ENCODE results near the gene YPEL1.

Gene YPEL1

DNA sequence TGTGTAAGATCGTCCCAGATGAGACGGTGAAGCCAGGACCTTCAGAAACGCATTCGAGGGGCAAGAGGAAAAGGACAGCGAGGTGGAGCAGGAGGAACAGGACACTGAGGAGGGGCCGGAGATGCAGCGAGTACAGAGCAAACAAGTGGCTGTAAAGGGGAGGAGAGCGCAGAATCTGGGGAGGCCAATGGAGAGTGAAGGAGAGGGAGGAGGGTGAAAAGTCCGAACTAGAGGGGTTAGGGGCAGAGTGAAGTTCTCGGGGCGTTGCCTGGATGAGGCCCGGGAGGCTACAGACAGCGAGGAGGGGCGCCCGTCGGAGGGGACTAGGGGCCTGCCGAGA lies 78.6 kb downstream of the YPEL1 start:
- peak; percentile 27 for DNase-seq (ENCODE audit: low spot score)

DNA sequence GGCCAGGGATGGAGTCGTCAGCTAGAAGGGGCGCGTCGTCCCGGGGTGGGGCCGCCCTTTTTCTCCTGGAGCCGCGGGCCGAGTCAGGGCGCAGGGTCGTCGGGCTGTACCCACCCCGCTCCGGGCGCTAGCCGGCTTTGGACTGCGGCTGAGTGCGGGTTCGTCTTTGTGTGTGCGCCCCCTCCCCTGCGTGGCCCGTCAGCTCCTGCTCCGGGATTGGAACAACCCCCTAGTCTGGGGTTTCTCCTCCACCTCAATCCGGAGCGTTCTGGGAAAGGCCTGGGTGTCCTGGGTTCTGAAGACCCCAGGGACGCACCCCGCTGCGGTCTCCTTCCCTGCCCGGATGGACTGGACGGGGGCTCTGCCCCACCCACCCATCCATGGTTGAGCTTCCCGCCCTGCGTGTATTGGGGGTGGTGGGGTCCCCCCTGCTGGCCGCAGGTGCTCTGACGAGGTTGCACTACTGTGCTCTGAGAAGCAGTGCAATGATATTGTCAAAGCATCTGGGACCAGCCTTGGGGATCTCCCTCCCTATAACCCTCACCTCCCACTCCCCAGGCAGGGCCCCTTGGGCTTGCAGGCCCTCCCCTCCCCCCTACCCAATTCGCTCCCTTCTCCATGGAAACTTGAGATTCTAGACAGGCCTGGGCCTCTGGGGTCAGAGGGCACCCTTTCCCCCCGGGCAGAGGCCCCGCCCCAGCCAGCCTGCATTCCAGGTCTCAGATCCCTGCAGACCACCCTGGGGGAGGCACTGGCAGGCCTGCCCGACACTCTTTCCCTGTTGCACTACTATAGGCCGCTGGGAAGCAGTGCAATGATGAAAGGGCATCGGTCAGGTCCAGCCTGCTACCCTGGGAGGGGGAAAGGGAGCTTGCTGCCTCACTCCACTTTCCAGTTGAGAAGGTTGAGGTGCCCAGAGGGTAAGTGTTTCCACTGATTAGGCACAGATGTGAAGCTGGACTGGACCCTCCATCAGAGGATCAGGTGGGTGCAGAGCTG lies 82.7 kb downstream of the YPEL1 start:
- DNase-seq (ENCODE audit: low spot score) = no peak

DNA sequence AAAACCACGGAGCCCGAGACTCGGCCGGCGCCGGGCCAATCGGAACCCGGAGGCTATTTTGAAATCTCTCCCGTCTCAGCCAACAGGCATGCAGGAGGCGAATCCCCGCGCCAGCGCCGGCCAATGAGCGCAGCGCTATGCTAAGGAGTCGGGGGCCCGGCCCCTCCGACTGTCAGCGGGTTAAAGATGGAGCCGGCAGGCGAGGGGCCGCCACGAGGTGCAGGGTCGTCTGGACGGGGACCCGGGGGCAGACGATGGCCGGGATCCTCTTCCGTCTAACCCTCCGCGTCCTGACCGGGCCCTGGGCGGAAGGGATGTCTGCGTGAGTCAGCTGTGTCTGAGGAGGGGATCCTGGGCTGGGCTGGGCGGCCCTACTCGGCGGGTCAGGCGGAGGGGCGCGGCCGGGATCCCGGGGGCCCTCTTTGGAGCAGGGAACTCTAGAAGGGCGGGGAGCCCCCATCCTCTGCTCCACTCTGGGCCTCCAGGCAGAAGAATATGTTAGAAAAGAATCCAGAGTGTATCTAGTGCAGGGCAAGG lies 83.5 kb downstream of the YPEL1 start:
- DNase-seq (ENCODE audit: low spot score) = peak; percentile 86

DNA sequence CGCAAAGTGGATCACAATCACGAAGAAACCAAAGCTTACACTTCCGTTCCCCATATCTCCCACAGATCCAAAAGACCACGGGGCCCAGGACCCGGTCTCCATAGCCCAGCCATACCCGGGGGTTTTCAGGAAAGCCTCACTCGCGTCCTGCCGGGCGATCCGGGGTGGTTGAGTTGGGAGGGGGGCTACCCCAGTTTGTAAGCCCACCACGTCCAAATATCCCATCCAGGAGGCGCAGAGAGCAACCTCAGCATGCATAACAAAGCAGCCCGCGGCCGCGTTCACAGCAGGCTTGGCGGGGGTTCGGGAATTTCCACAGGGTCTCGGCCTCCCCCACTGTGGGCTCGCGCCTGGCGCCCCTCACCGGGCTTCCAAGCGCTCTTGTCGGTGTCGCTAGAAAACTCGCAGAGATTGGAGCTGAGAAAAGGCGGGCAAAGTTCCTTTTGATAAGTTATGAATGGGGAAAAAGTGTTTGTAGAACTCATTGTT lies 84.0 kb downstream of the YPEL1 start:
- no peak for DNase-seq (ENCODE audit: low spot score)

DNA sequence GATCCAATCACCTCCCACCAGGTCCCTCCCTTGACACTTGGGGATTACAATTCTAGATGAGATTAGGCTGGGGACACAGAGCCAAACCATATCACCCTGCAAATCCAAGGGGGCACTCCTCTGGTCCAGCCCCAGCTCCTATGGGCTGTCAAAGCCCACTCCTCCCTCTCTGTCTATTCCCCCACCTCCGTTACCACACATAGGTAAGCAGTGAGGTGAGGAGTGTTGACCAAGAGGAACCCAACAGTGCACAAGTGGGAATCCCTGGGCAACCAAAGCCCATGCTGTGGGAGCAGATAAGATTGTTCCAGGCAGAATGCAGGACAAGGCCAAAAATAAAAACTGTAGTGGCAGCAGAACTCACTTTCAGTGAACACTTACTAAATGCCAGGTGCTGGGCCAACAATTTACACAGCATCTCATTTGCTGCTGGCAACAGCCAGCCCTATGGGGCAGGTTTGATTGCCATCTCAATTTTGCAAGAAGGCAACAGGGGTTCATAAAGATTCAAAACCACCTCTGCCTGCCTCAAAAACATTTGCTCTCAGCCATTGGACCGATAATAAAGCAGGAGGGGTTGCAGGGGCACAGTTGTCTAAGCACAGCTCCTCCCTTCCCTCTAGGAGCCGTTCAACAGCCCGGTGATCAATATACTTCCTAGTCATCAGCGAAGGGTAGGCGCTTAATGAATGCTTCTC lies 84.6 kb downstream of the YPEL1 start:
- DNase-seq (ENCODE audit: low spot score) = no peak

DNA sequence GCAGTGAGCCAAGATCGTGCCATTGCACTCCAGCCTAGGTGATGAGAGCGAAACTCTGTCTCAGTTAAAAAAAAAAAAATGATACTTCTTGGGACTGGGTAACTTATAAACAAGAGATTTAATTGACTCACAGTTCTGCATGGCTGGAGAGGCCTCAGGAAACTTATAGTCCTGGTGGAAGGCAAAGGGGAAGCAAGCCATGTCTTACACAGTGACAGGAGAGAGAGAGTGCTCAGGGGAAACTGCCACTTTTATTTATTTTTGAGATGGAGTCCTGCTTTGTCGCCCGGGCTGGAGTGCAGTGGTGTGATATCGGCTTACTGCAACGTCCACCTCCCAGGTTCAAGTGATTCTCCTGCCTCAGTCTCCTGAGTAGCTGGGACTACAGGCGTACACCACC lies 85.3 kb downstream of the YPEL1 start:
- DNase-seq (ENCODE audit: low spot score) = no peak
